NCI-H345 treated with DMSO at 0.1 percent for 48 hours (cell line): ENCODE measurements around the gene GIMAP6.
"Not testable (repeated sequence)": the region's sequence is repeated elsewhere in the genome, so short reads cannot be mapped to it uniquely, and the experiment has no call there.

Experiments
- DNase-seq: peaks from one replicate; lab custom pipeline; 2025; ENCODE audit not compliant: unreplicated experiment; lab: John Stamatoyannopoulos, UW

The GIMAP6 gene

DNA sequence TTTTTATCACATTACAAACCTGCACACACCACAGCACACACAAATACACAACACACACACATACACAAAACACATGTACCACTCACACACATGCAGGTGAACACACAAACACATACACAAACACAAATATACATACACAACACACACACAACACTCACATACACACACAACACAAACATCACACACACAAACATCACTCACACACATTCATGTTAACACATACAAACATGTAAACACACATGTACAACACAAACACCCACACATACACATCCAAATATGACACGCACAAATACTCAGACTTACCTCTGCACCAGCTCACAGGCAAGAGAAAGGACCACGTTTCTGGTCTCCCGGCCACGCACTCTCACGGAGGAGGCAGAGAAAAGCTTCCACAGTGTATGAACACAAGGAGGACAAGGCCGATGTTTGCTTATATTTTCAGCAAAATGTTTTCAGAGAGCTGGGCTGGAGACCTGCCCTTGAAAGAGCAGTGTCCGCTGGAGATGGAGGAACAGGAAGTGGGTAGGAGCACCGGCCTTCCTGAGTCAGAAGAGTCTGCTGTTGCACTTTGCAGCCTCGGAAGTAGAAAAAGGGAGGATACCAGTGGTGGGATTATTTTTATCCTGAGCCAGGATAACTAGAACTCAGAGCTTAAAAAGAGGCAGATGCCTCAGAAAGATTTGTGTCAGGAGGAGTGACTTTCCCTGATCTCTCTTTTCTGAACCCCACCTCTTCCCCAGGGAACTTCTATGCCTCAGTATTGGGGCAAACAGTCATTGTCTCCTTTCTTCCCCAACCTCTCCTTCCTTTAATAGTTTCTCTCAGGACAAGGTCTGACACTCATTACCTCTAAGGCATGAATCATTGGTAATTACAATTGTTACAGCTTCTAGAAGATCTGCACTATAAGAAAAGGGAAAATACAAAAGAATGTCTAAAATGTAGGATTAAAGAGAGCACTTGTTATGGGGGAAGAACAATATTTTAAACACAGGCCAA, at the start of gene GIMAP6:
Gene GIMAP6, minus strand, starts transcription at position 520 of the 999 bp plus-strand sequence. CDS start 2,243 bp downstream, outside the sequence.
- no peak for DNase-seq

GRCh38 chr7:150680364-150680763, 48.2 kb upstream of the GIMAP6 start:
- not testable (repeated sequence) for DNase-seq

DNA sequence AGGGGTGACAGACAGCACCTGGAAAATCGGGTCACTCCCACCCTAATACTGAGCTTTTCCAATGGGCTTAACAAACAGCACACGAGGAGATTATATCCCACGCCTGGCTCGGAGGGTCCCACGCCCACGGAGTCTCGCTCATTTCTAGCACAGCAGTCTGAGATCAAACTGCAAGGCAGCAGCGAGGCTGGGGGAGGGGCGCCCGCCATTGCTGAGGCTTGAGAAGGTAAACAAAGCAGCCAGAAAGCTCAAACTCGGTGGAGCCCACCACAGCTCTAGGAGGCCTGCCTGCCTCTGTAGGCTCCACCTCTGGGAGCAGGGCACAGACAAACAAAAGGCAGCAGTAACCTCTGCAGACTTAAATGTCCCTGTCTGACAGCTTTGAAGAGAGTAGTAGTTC, 46.4 kb upstream of the GIMAP6 start:
- not testable (repeated sequence) for DNase-seq

GRCh38 chr7:150676854-150677253, 44.7 kb upstream of the GIMAP6 start:
- not testable (repeated sequence) for DNase-seq

DNA sequence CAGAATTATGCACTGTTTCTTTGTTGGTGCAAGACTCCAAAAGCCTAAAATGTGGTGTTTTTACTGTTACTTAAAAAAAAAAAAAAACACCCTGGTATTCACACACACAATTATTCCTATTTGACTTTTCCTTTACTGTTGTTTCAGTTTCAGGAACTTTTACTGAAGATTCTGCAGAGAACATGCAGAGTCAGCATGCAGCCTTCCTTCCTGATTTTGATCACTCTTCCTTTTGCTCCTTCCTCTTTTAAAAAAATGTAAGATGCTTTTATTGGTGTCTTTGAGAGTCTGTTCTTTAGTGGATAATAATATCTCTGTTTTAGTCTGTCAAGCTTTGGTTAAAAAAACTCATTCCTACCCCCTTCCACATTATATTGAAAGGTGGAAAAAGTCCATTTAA, 44.1 kb upstream of the GIMAP6 start:
- DNase-seq = not testable (repeated sequence)

DNA sequence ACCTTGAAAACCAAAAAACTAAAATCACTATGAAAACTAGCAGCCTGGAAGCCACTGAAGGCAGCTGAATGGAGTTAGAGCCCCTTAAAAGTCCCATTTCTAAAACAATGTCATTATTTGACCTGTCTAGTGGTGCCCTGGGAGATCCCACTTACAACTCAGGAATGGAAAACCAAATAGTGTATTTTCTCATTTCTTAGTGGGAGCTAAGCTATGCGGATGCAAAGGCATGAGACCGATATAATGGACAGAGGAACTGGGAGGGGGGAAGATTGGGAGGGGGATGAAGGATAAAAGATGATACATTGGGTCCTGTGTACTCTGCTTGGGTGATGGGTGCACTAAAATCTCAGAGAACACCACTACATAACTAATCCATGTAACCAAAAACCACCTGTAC, 43.5 kb upstream of the GIMAP6 start:
- no peak for DNase-seq

DNA sequence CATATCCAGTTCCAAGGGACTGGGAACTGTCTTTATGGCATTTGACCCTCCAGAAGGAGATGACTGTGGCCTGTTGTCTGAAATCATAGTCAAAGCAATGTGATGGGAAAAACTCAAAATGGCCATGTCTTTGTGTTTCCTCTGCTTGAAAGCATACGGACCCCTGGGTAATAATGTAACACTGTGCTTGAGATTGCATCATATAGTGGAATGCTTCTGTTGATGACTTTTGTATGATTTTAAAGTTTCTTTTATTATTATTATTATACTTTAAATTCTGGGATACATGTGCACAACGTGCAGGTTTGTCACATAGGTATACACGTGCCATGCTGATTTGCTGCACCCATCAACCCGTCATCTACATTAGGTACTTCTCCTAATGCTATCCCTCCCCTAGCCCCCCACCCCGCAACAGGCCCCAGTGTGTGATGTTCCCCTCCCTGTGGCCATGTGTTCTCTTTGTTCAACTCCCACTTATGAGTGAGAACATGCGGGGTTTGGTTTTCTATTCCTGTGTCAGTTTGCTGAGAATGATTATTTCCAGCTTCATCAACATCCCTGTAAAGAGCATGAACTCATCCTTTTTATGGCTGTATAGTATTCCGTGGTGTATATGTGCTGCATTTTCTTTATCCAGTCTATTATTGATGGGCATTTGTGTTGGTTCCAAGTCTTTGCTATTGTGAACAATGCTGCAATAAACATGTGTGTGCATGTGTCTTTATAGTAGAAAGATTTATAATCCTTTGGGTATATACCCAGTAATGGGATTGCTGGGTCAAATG, 39.8 kb upstream of the GIMAP6 start:
- not testable (repeated sequence) for DNase-seq

GRCh38 chr7:150668977-150669376, 36.8 kb upstream of the GIMAP6 start:
- DNase-seq = no peak

DNA sequence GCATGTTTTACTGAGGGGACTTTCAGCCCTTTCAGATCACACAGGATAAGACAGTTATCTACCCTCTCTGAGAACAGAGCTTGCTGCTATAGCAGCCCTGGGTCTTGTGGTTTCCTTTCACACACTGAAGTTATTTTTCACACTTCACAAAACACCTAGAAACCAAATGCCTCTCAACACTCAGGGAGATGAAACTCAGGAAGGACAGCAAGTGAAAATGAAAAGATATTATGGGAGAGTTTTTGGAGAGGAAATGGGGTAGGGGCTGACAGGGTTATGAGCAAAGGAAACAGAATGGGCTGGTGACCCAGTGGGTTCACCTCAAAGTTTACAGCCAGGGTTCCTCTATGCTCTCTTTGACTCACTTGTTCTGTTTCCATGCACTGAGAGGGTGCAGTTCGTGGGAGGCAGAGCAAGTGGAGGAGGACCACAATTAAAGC, 36.3 kb upstream of the GIMAP6 start:
- DNase-seq = no peak

- no peak for DNase-seq
Measured at GRCh38 chr7:150666412-150666811, 34.2 kb upstream of the GIMAP6 start.

GRCh38 chr7:150665896-150666295, 33.7 kb upstream of the GIMAP6 start:
- DNase-seq = no peak

DNA sequence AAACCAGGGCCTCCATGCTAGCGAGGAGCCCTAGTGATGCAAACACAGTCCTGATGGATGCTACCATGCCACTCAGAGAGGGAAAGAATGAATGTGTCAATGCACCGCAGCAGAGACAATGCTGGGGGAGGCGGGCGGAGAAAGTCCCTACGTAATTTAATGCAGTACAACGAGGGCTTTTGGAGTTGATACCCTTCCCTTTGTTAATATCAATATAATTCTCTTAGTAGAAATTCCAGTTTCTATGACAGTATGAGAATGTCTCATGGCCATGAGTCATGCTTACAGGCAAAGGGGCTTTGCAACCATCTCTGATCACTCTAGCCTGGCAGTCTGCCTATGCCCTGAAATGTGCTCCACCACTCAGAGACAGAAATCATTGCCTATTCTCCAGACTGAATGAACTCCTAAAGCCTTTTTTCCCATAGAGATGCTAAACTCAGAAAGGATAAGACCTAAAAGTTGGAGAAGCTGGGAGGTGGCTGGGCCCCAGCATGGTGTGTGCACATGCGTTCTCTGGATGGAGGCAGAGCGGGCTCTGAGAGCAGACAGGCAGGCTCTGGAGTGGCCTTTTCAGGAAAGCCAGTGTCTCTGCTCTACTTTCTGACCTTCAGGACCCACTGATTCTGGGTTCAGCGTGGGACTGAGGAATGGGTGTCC, 33.0 kb upstream of the GIMAP6 start:
- DNase-seq = no peak

GRCh38 chr7:150663802-150664494, 31.8 kb upstream of the GIMAP6 start:
- no peak for DNase-seq

GRCh38 chr7:150662821-150663220, 30.6 kb upstream of the GIMAP6 start:
- DNase-seq = not testable (repeated sequence)

DNA sequence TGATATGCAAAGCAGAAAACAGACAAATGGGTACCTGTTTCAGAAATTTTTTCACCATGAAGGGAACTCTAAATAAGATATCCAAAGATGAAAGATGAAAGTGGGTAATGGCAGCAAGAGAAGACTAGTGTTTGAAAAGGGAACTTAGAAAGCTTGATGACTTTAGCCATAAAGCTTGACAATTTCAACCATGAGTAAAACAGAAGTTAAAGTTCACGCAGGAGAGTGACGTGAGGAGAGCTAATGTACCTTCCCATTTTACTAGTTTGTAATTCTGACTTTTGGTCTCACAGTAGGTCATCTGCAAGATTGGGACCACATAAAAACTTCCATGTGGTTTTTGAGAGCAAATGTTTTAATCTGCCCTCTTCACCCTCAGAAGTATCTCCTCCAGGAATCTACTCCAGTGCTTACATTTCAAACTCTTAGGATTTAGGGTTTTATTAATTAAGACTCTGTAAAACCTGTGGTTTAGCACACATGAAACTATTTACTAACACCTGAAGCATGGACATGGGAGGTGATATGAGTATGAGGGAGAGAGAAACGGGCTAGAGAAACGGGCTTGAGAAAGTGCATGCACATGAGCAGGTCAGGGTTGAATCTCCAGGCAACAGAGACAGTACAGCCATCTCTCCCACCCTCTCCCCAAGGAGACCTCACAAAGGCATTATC, 28.9 kb upstream of the GIMAP6 start:
- no peak for DNase-seq

DNA sequence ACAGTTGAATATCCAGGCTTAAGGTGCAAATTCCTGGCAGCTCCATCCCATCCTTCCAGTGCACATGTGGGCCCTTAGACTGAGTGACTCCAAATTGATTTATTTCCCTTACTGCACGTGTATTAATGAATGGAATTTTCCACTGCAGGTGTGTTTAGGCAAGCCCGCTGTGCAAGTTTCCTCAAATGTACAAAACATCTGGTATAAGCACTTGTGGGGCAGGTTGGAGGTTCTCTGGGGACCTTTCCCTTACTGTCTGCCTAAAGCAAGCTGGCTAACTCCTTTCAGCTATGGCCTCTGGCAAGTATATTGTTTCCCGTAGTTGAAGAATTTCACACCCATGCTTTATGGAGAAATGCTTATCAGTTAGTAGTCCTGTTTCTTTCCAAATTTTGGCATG, 25.3 kb upstream of the GIMAP6 start:
- no peak for DNase-seq

GRCh38 chr7:150656047-150656446, 23.9 kb upstream of the GIMAP6 start:
- DNase-seq = no peak

GRCh38 chr7:150654692-150655091, 22.5 kb upstream of the GIMAP6 start:
- DNase-seq = no peak

- DNase-seq = no peak
Measured at GRCh38 chr7:150649080-150649385, 16.8 kb upstream of the GIMAP6 start.
